SU-DHL-6 (cell line): ENCODE results near the gene SNPH.

ENCODE experiments used
- H2AFZ ChIP-seq: fragments of 200-600 bp; sonication (generic); 2 replicates; pipeline ENCODE4 v1.6.1; 2014; ENCODE audit warnings: low read depth, mild to moderate bottlenecking, moderate library complexity, mixed read lengths, antibody characterized with exemption, low read length; ENCODE audit not compliant: severe bottlenecking
- H3F3A ChIP-seq: fragments of 200-600 bp; shearing (Covaris generic); 2 replicates; pipeline ENCODE4 v1.6.0; 2016; ENCODE audit warnings: antibody characterized with exemption, mild to moderate bottlenecking; ENCODE audit not compliant: insufficient read depth
- H3K27ac ChIP-seq: fragments of 200-600 bp; sonication (generic); 2 replicates; pipeline ENCODE4 v1.5.1; 2016; ENCODE audit warnings: low read depth, mild to moderate bottlenecking, low read length, moderate library complexity, mixed read lengths
- H3K27me3 ChIP-seq: fragments of 200-600 bp; sonication (generic), shearing (Covaris generic); 2 replicates; pipeline ENCODE4 v1.6.0; 2014; ENCODE audit warnings: mild to moderate bottlenecking, low read length
- H3K36me3 ChIP-seq: fragments of 200-600 bp; sonication (generic); 2 replicates; pipeline ENCODE4 v1.6.1; 2014; ENCODE audit warnings: mild to moderate bottlenecking, low read length, mixed read lengths
- H3K4me2 ChIP-seq: fragments of 300-600, 200-600 bp; shearing (Covaris generic), sonication (generic); 2 replicates; pipeline ENCODE4 v1.6.0; 2014; ENCODE audit warnings: low read length, low read depth, mild to moderate bottlenecking; ENCODE audit not compliant: poor library complexity, severe bottlenecking
- H3K4me3 ChIP-seq: fragments of 200-600 bp; sonication (generic); 2 replicates; pipeline ENCODE4 v1.5.1; 2014; ENCODE audit warnings: antibody characterized with exemption, low read length, mild to moderate bottlenecking, mixed read lengths; ENCODE audit not compliant: insufficient read depth, poor library complexity, severe bottlenecking
- H3K79me2 ChIP-seq: fragments of 200-600 bp; sonication (generic); 2 replicates; pipeline ENCODE4 v1.6.1; 2014; ENCODE audit warnings: mild to moderate bottlenecking, low read length, moderate library complexity; ENCODE audit not compliant: insufficient read depth
- H3K9ac ChIP-seq: fragments of 200-600 bp; sonication (generic); 2 replicates; pipeline ENCODE4 v1.7.0; 2014; ENCODE audit warnings: mild to moderate bottlenecking, low read length
- H3K9me2 ChIP-seq: fragments of 200-600 bp; sonication (generic); replicated peaks from 2 replicates; pipeline ENCODE4 v1.6.1; 2014; ENCODE audit warnings: low read length; ENCODE audit not compliant: insufficient read depth
- H3K9me3 ChIP-seq: fragments of 200-600 bp; sonication (generic); 2 replicates; pipeline ENCODE4 v1.6.1; 2014; ENCODE audit warnings: low read length, mixed read lengths; ENCODE audit not compliant: insufficient read depth
- H4K20me1 ChIP-seq: fragments of 200-600 bp; sonication (generic); 2 replicates; pipeline ENCODE4 v1.6.1; 2014; ENCODE audit warnings: low read depth, mild to moderate bottlenecking, antibody characterized with exemption, low read length, moderate library complexity, mixed read lengths
- EZH2phosphoT487 ChIP-seq: fragments of 200-600 bp; sonication (generic), shearing (Covaris generic); conservative IDR thresholded peaks from 2 replicates; pipeline ENCODE4 v1.6.1; 2018; ENCODE audit warnings: mild to moderate bottlenecking, antibody characterized with exemption, low read length, moderate library complexity, mixed read lengths
- TF ChIP-seq, protein P1 (sequence below): fragments of 200-600 bp; sonication (generic); IDR thresholded peaks from one replicate; pipeline ENCODE4 v1.5.1; 2017; ENCODE audit warnings: antibody characterized with exemption, mild to moderate bottlenecking, low read length, moderate library complexity; ENCODE audit not compliant: insufficient read depth, poor library complexity, severe bottlenecking

The SNPH gene

DNA sequence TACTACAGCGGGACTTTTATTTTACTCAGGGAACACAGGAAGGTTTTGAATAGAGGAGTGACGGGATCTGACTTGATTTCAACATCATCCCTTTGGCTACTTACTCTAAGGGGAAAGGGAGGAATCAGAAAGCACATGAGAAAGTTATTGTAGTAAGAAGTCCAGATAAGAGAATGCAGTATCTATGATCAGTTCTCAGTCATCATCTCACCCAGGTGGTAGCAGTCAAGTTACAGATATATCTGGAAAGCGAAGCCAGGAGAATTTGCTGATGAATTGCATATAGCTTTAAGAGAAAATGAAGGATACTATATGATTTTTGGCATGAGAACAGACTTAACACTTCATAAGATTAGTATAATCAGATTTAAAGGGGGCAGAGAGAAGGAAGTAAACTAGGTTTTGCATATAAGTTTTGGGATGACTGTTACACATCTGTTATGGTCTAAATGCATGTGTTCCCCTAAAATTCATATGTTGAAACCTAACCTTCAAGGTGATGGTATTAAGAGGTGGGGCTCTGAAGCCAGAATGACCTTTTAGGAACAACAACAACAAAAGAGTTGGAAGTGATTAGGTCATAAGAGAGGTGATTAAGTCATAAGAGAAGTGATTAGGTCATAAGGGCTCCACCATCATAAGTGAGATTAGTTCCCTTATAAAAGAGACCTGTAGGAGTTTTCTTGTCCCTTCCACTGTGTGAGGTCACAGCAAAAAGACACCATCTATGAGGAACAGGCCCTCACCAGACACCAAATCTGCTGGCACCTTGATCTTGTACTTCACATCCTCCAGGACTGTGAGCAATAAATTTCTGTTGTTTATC is 33.6 kb upstream of the SNPH start:
- Histone ChIP-seq H2AFZ (no peak overlapping the region), H3K4me2 (no peak overlapping the region), H3K9ac (no peak overlapping the region), H3K36me3 (no peaks in the 10 kb centered on the region), H3K9me3 (no peaks in the 10 kb centered on the region), H3F3A (no peaks in the 10 kb centered on the region), H3K4me3 (no peak overlapping the region), H3K9me2 (no peaks in the 10 kb centered on the region), H3K27me3 (no peaks in the 10 kb centered on the region), H3K27ac (no peak overlapping the region), H4K20me1 (no peaks in the 10 kb centered on the region), H3K79me2 (no peaks in the 10 kb centered on the region)
- TF ChIP-seq EZH2phosphoT487, result no peak
- TF ChIP-seq, protein P1, sequence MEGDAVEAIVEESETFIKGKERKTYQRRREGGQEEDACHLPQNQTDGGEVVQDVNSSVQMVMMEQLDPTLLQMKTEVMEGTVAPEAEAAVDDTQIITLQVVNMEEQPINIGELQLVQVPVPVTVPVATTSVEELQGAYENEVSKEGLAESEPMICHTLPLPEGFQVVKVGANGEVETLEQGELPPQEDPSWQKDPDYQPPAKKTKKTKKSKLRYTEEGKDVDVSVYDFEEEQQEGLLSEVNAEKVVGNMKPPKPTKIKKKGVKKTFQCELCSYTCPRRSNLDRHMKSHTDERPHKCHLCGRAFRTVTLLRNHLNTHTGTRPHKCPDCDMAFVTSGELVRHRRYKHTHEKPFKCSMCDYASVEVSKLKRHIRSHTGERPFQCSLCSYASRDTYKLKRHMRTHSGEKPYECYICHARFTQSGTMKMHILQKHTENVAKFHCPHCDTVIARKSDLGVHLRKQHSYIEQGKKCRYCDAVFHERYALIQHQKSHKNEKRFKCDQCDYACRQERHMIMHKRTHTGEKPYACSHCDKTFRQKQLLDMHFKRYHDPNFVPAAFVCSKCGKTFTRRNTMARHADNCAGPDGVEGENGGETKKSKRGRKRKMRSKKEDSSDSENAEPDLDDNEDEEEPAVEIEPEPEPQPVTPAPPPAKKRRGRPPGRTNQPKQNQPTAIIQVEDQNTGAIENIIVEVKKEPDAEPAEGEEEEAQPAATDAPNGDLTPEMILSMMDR, result no peak

DNA sequence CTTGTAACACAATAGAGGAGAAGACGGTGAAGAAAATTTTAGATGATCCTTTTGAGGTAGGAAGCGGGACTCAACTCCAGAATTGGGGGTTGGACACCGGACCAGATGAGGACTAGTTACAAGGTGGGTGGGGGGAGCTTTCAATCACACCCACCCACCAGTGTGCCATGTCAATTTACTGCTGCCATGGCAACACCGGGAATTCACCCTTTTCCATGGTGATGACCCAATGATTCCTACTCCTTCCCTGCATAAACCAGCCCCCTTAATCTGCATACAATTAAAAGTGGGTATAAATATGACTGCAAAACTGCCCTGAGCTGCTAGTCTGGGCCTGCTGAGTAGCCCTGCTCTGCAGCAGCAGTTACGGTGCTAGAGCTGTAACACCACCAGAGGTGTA is 25.5 kb upstream of the SNPH start:
- Histone ChIP-seq H3K9ac (no peak overlapping the region), H3K27me3 (no peaks in the 10 kb centered on the region), H4K20me1 (no peaks in the 10 kb centered on the region), H3F3A (no peaks in the 10 kb centered on the region), H3K27ac (no peak overlapping the region), H3K9me2 (no peaks in the 10 kb centered on the region), H3K36me3 (no peaks in the 10 kb centered on the region), H3K4me2 (no peak overlapping the region), H3K4me3 (no peak overlapping the region), H2AFZ (no peak overlapping the region), H3K79me2 (no peaks in the 10 kb centered on the region), H3K9me3 (no peaks in the 10 kb centered on the region)
- TF ChIP-seq EZH2phosphoT487, result no peak

DNA sequence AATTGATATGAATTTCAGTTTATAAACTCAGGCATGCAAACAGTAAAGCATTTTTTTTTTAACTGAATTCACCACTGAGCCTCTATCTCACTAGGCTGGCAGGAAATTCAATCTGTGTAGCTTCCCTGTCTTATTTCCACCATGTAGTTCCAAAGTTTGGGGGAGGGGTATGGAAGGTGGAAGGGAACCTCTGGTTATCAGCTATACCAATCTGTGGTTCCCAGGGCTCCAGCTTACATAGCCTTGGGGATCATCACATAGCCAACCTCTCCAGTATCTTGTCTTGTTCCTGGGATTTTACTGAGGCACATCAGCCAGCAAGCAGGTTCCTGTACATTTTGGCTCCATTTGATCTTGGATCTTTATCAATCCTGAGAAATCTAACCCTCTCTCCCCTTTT is 24.6 kb upstream of the SNPH start:
- no peaks in the 10 kb centered on the region for H3F3A ChIP-seq
- no peaks in the 10 kb centered on the region for H4K20me1 ChIP-seq
- H3K4me2 ChIP-seq, result no peak overlapping the region
- H3K9ac ChIP-seq, result no peak overlapping the region
- H3K4me3 ChIP-seq, result no peak overlapping the region
- H3K27me3 ChIP-seq, result no peaks in the 10 kb centered on the region
- no peaks in the 10 kb centered on the region for H3K79me2 ChIP-seq
- no peaks in the 10 kb centered on the region for H3K9me2 ChIP-seq
- TF ChIP-seq, protein P1, result no peak
- no peak for TF ChIP-seq EZH2phosphoT487
- no peaks in the 10 kb centered on the region for H3K9me3 ChIP-seq
- H3K36me3 ChIP-seq, result no peaks in the 10 kb centered on the region
- H3K27ac ChIP-seq, result no peak overlapping the region
- no peak overlapping the region for H2AFZ ChIP-seq

DNA sequence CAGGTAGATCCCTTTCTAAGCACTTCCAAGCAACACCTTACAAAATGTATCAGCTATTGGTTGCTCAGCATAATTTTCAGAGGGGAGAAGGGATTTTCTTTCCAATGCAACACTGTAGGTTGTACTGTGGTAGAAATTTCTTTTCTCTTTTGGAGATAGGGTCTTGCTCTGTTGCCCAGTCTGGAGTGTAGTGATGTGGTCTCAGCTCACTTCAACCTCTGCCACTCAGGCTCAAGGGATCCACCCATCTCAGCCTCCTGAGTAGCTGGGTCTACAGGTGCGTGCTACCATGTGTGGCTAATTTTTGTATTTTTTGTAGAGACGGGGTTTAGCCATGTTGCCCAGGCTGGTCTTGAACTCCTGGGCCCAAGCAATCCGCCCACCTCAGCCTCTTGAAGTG is 24.0 kb upstream of the SNPH start:
- no peaks in the 10 kb centered on the region for H3F3A ChIP-seq
- no peak overlapping the region for H3K9ac ChIP-seq
- H3K27ac ChIP-seq, result no peak overlapping the region
- no peaks in the 10 kb centered on the region for H3K9me2 ChIP-seq
- no peaks in the 10 kb centered on the region for H3K9me3 ChIP-seq
- H3K27me3 ChIP-seq, result no peaks in the 10 kb centered on the region
- H3K4me2 ChIP-seq, result no peak overlapping the region
- H3K36me3 ChIP-seq, result no peaks in the 10 kb centered on the region
- no peak for TF ChIP-seq EZH2phosphoT487
- TF ChIP-seq, protein P1, result no peak
- H3K4me3 ChIP-seq, result no peak overlapping the region
- no peaks in the 10 kb centered on the region for H4K20me1 ChIP-seq
- H3K79me2 ChIP-seq, result no peaks in the 10 kb centered on the region
- no peak overlapping the region for H2AFZ ChIP-seq
